GM21390 (cell line): Measurements from ENCODE around the gene RNF113A.
A peak's percentile ranks its signal among the peaks of the same experiment; 100 is the strongest.
"Not testable (repeated sequence)": the region's sequence is repeated elsewhere in the genome, so short reads cannot be mapped to it uniquely, and the experiment has no call there.

Experiments
- ATAC-seq: cut with Tn5 transposase; IDR thresholded peaks from one replicate; pipeline ENCODE4 v1.9.1; 2021; ENCODE audit not compliant: unreplicated experiment

RNF113A gene

GRCh38 chrX:119852382-119853353 lies 18.9 kb downstream of the RNF113A start, which contains the start of gene UPF3B:
Gene UPF3B (minus strand): TSS chrX:119852963. CDS start chrX:119852928, 35 bp downstream.
- ATAC-seq, result peak; percentile 94

DNA sequence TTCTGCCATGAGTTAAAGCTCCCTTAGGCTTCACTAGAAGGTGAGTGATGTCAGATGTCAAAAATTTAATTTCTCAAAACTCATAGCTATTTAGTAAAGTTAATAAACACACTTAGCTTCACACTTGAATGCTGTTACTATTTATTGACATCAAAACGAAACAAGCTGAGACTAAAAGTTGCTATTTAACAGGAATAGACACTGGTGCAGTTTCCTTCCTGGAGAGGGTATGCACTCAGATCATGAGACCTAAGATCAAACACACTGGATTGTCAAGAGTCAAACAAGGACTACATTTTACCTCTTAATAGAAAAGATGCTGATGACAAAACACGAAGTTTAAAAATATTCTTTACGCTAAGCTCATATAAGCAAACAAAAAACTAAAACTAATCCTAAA lies 37.6 kb downstream of the RNF113A start:
- ATAC-seq, result no peak

DNA sequence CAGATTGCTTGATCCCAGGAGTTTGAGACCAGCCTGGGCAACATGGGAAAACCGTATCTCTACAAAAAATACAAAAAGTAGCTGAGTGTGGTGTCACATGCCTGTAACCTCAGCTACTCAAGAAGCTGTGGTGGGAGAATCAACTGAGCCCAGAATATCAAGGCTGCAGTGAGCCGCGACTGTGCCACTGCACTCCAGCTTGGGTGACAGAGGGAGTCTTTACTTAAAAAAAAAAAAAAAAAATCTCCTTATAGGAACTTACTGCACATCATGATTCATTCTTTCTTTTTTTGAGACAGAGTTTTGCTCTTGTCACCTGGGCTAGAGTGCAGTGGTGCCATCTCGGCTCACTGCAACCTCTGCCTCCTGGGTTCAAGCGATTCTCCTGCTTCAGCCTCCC lies 43.1 kb downstream of the RNF113A start:
- ATAC-seq, result no peak

DNA sequence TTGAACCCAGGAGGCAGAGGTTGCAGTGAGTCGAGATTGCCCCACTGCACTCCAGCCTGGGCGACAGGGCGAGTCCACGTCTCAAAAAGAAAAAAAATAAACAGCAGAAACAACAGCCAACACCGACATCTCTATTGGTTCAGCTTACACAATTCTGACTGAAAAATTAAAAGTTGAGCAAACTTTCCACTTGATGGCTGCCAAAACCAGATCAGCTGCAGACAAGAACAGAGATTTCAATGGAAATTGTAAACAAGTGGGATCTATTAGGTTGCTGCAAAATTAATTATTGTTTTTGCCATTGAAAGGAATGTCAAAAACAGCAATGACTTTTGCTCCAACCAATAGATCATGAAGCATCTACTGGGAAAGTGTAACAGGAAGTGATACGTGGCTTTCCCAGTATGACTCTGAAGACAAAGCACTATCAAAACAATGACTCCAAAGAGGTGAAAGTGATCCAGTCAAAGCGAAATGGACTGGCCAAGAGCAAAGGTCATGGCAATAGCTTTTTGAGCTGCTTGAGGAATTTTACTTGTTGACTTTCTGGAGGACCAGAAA lies 45.1 kb downstream of the RNF113A start:
- ATAC-seq, result no peak

DNA sequence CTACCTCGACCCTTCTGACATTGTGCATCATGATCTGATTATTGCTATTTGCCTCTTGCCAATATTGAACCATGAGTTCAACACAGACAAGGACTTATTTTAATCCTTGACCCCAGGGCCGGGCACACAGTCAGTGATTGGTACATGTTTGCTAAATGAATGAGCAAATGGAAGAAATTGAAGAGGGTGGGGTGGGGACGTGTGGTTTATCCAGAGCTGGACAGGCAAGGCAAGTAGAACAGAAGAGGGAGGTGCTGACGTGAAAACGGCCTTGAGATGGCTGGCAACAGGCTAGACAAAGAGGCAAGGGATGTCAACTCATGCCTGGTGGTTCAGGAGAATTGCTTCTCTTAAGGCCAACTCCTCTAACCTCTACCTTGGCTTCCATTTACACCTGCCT lies 47.3 kb downstream of the RNF113A start:
- not testable (repeated sequence) for ATAC-seq

DNA sequence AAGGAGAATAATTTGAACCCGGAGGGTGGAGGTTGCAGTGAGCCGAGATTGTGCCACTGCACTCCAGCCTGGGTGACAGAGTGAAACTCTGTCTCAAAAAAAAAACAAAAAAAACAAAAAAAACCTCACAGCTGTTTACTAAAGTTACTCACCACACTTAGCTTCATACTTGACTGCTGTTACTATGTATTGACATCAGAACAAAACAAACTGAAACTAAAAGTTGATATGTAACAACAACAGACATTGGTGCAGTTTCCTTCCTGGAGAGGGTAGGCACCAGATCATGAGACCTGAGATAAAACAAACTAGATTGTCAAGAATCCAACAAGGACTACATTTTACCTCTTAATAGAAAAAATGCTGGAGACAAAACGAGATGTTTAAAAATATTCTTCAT lies 49.8 kb downstream of the RNF113A start:
- peak; percentile 98 for ATAC-seq
